Right renal cortex interstitium (tissue), 3 donors: ENCODE measurements around the gene F10. TPM values are rescaled to one million over a fixed set of nuclear protein-coding genes. Genes with fewer than 3 reads are reported as not detected.

ENCODE experiments used
- DNase-seq, 3 donors: peaks; one replicate each; pipeline ENCODE4 v3.0.0-alpha.2; 2013; ENCODE audit warnings: low read depth in 3 of 3, low spot score in 2 of 3
- polyA plus RNA-seq, 3 donors: library from polyadenylated mRNA; unstranded; fragments of 120-200 nt; gene quantifications; one replicate each; pipeline ENCODE4 v1.2.1, GENCODE V29; 2013; ENCODE audit not compliant: insufficient read length in 3 of 3

F10 gene
- polyA plus RNA-seq, 3 donors: 16.9 to 20.3 (median 17.7) TPM

DNA sequence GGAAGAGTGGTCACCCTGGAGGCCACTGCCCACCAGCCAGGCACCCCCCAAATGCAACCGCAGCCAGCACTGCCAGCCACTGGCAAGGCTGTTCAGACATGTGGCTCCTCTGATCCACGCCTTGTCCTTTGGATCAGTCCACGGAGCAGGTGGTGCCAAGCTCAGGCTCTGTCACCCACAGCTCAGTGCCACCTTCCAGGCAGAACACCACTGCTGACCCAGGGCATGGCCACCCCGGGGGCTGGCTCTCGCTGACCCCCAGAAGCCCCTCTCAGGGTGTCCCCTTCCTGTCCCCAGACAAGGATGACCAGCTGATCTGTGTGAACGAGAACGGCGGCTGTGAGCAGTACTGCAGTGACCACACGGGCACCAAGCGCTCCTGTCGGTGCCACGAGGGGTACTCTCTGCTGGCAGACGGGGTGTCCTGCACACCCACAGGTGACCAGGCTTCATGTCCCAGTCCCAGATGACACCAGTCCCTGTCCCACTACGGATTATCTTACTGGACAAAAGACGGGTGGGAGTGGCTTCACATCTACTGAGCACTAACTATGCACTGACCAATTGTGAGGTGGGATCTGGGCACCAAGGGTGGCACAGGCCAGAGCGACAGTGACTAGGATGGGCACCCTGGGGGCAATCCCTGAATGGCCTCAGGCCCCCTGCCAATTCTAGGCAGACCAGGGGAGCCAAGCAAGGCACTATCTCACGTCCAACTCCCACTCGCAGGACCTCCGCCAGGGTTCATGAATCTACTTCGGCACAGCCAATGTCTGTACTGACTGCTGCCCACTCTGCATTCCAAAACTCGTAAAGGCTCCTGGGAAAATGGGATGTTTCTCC is 7.0 kb upstream of the F10 start:
- DNase-seq: no peak

- DNase-seq: no peak
Observed at GRCh38 chr13:113116206-113116800, 6.3 kb upstream of the F10 start.

GRCh38 chr13:113116871-113117271 is 5.7 kb upstream of the F10 start:
- no peak for DNase-seq

- no peak for DNase-seq
Observed at GRCh38 chr13:113117335-113117872, 5.2 kb upstream of the F10 start.

GRCh38 chr13:113117911-113118260 is 4.7 kb upstream of the F10 start:
- DNase-seq: no peak

- DNase-seq: no peak
Observed at GRCh38 chr13:113118261-113119021, 4.2 kb upstream of the F10 start.

DNA sequence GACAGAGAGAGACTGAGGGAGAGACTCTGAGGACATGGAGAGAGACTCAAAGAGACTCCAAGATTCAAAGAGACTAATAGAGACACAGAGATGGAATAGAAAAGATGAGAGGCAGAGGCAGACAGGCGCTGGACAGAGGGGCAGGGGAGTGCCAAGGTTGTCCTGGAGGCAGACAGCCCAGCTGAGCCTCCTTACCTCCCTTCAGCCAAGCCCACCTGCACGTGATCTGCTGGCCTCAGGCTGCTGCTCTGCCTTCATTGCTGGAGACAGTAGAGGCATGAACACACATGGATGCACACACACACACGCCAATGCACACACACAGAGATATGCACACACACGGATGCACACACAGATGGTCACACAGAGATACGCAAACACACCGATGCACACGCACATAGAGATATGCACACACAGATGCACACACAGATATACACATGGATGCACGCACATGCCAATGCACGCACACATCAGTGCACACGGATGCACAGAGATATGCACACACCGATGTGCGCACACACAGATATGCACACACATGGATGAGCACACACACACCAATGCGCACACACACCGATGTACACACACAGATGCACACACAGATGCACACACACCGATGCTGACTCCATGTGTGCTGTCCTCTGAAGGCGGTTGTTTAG is 3.3 kb upstream of the F10 start:
- no peak for DNase-seq

DNA sequence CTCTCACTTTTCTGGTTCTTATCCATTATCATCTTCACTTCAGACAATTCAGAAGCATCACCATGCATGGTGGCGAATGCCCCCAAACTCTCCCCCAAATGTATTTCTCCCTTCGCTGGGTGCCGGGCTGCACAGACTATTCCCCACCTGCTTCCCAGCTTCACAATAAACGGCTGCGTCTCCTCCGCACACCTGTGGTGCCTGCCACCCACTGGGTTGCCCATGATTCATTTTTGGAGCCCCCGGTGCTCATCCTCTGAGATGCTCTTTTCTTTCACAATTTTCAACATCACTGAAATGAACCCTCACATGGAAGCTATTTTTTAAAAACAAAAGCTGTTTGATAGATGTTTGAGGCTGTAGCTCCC is 2.8 kb upstream of the F10 start:
- no peak for DNase-seq

DNA sequence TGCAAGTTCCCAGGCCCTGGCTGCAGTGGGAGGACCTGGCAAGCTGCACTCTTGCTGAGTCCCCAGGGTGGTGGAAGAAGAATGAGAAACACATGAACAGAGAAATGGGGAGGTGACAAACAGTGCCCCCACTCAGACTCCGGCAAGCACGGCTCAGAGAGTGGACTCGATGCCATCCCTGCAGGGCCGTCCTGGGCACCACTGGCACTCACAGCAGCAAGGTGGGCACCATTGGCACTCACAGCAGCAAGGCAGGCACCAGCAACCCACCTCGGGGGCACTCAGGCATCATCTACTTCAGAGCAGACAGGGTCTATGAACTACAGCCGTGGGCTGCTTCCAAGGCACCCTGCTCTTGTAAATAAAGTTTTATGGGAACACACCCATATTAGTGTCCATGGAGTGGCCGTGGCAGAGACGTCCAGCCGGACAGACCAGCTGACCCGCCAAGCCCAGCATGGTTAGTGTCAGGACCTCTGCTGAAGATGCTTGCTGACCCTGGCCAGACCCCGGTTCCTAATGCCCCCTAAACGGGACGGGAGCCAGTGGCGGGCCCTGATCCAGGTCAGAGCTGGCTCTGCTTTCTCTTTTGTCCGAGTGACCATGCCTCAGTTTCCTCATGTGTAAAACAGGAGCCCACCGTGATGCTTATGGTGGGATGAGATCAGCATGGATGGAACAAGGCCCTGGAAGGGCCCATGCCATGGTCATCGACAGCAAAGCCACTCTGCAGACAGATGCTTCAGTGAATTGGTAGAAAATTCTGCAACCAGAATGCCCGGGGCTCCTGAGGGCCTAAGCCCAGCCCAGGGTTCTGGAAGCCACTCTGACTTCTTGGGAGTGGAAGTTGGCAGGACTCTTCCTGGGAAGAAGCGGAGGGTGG is 2.1 kb upstream of the F10 start:
- no peak for DNase-seq

DNA sequence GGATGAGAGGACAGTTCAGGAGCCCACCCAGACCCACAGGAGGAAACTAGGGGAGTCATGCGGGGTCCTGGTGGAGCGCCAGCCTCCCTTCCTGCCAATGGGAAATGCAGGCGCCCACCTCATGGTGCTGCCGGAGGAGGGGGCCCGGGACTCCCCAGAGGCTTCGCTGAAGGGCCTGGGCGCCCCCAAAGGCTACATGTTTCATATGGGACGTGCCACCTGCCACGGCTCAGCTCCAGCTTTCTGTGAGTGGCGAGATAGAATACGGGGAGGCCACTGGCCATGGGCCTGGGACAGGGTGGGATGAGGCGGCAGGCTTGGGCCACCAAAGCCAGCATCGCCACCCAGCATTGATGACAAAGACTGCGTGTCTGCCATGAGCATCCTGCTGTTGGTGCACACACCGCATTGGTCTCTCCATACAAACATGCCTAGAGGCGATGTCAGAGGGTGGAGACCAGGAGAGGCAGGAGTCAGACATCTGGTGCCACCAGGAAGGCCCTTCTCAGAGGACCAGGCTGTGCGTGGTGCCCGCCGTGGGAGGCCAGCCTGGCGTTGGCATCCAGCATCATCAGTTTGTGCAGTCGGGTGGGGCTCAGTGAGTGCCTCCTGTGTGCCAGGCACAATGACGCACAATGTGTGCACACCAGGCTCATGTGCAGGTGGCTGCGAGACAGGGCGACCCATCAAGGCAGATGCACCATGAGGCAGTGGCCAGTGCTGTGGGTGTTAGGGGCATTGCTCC is 1.2 kb upstream of the F10 start:
- no peak for DNase-seq

DNA sequence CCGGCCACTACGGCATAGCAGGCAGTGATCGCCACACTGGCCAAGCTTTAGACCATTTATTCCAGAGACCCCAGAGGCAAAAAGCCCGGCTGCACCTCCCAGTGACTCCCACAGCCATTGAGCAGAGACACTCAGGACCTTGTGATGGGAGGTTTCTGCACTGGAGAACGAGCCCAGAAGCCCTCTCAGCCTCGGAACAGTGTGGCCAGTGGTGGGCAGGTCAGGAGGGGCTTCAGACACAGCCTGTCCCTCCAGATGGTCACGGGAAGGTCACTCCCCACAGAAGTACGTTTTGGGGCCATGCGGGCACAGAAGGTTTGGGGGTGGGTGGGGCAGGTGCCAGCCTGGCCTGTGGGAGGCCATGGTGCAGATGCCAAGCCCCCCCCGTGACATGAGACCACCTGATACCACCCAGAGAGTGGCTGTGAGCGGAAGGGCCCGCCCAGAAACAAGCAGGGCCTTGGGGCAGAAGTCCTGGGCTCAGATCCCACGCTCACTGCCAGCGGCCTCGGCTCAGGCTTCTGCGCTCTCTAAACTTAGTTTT is 599 bp upstream of the F10 start:
- no peak for DNase-seq

DNA sequence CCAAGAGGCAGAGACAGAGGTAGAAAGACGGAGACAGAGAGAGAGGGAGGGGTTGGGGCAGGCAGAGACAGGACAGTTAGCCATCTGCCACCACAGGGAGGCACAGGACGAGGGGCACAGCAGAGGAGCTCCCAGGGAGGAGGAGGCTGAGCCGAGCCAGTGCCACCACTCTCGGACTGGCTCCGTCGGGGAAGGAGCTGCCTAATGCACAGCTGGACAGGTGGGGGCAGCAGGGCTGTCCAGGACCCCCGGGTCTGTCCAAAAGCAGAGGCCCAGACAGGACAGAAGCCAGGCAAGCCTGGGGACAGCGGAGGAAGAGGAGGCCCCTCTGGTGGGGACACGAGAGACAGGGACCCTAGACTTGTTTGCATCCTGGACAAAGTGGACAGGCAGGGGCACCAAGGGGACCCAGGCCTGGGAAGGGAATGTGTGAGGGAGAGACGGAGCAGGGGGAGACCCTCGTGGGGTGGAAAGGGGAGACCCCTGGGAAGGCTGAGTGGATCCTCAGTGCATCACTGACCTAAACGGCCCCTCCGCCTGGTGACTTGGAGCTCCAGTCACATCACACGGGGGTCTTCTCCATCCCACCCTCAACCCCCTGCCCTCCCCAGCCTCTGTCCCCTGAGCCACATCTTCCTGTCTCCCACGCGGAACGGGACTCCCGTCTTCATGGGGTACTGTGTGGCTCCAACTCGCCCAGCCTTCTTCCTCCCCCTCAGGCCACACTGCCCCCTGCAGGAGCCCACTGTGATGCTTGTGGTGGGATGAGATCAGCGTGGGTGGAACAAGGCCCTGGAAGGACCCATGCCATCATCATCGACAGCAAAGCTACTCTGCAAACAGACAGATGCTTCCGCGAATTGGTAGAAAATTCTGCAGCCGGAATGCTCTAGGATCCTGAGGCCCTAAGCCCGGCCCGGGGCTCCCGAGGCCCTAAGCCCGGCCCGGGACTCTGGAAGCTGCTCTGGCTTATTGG is 915 bp downstream of the F10 start:
- DNase-seq: no peak

DNA sequence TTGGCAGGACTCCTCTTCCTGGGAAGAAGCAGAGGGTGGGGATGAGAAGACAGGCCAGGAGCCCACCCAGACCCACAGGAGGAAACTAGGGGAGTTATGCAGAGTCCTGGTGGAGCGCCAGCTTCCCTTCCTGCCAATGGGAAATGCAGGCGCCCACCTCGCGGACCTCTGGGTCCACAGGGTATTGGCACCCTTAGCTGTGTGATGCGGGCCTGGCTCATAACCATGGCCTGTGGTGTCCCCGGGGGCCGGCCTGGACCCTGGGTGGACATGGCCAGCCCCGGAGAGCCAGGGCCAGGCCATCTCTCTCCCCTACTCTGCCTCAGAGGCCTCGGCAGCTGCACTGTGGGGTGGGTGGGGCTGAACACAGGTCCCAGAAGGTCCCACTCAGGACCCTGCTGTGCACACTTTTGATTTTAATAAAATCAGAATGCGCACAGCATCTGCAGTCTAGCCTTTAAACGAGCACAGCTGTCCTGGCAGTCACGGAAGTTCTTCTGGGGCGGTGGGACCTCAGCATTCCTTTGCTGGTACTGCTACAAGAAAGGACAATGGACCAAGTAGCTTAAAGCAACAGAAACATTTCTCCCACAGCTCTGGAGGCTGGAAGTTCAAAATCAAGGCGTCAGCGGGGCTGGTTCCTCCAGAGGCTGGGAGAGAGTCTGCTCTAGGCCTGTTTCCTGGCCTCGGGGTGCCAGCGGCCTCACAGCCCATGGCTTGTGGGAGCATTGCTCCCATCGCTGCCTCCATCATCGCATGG is 1.8 kb downstream of the F10 start:
- DNase-seq: no peak

DNA sequence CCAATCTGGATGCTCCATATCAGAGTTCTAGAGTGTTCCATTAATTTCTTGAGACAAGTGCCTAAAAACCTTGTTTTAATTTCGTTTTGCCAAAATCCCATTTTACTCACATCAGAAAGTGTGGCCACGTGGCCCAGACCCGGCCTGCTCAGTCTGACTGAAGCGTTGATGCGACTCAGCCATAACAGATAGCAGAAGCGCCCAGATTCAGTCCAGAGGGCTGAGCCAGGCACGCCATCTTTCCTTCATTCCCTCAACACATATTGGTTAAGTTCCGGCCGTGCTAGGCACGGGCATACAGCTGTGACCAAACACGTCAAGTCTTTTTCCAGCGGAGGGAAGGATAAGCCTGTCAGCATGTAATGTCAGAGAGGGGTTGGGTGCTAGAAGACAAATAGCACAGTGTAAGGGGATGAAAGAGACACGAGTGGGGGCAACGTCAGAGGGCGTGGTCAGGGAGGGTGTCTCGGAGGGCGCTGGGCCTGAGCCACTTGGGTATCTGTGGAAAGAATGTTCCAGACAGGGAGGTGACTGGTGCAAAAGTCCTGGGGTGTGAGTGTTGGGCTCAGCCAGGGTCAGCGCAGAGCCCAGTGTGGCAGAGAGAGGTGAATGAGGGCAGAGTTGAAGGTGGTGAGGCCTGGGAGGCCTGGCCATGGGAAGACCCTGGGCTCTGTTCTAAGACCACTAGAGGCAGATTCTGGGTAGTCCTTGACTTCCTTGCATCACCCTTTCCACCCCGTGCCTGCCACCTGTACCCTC is 3.1 kb downstream of the F10 start:
- no peak for DNase-seq

DNA sequence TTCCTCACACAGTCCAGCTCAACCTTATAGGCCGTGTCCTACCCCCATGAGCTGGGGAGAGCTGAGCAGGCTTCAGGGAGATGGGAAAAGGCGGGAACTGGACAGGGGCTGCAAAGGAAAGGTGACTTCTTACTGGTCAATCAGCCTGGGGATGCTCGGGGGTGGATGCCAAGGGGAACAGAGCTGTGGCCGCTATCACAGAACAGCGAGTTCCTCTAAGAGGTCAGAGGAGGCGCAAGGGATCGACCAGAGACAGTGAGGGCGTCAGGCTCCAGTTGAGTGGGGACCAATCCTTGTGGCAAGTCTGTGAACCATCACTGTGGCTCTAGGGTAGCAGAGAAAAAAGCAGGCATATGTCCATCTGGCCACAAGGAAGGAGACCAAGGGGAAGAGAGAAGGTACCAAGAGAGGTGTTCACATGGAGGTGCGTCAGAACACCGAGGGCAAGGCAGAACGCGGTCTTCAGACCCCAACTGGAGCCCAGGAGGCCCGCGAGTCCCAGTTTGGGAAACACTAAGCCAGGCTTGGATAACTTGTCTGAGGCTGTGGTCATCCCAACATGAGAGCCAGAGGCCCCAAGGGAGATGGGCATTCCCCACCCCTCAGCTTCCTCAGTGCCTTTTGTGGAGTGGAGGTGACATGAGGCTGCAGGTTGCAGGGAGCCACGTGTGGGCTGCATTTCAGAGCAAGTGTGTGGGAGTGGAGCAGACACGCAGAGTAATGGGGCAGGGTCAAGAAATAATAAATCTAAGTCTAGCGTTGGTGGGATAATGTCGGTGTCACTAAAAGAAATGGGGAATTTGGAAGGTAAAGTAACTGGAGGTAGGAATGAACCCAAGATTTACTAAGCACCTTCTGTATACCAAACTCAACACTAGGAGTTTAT is 3.9 kb downstream of the F10 start:
- DNase-seq: no peak
